Loucy (cell line): Measurements from ENCODE around the gene ASTN2.

ENCODE experiments used
- H2AFZ ChIP-seq: fragments of 200-600 bp; sonication (generic); 2 replicates; pipeline ENCODE4 v1.6.0; 2016; ENCODE audit warnings: antibody characterized with exemption, mild to moderate bottlenecking, low read length, moderate library complexity
- H3F3A ChIP-seq: fragments of 200-600 bp; 2 replicates; pipeline ENCODE4 v1.6.0; 2016; ENCODE audit warnings: antibody characterized with exemption, low read depth, mild to moderate bottlenecking
- H3K27me3 ChIP-seq: fragments of 200-600 bp; sonication (generic); 2 replicates; pipeline ENCODE4 v1.6.1; 2014; ENCODE audit warnings: low read length, mild to moderate bottlenecking; ENCODE audit not compliant: insufficient read depth, poor library complexity, severe bottlenecking
- H3K36me3 ChIP-seq: fragments of 200-600 bp; sonication (generic); 2 replicates; pipeline ENCODE4 v1.6.1; 2016; ENCODE audit warnings: low read length; ENCODE audit not compliant: insufficient read depth
- H3K4me1 ChIP-seq: fragments of 200-600 bp; sonication (generic); 2 replicates; pipeline ENCODE4 v1.5.1; 2014; ENCODE audit warnings: low read length, mild to moderate bottlenecking; ENCODE audit not compliant: insufficient read depth, poor library complexity, severe bottlenecking
- H3K4me2 ChIP-seq: fragments of 200-600 bp; sonication (generic); 2 replicates; pipeline ENCODE4 v1.6.0; 2014; ENCODE audit warnings: antibody characterized with exemption, low read length, low read depth, mild to moderate bottlenecking; ENCODE audit not compliant: poor library complexity, severe bottlenecking
- H3K4me3 ChIP-seq: fragments of 200-600 bp; sonication (generic); 2 replicates; pipeline ENCODE4 v1.5.1; 2014; ENCODE audit warnings: low read length, mild to moderate bottlenecking, mixed read lengths; ENCODE audit not compliant: poor library complexity, severe bottlenecking
- H3K79me2 ChIP-seq: fragments of 200-600 bp; sonication (generic); 2 replicates; pipeline ENCODE4 v1.6.1; 2014; ENCODE audit warnings: low read length; ENCODE audit not compliant: insufficient read depth
- H3K9ac ChIP-seq: fragments of 200-600 bp; sonication (generic); 2 replicates; pipeline ENCODE4 v1.6.0; 2014; ENCODE audit warnings: mild to moderate bottlenecking, low read depth, low read length, moderate library complexity; ENCODE audit not compliant: poor library complexity, severe bottlenecking
- H3K9me2 ChIP-seq: fragments of 200-600 bp; sonication (generic); replicated peaks from 2 replicates; pipeline ENCODE4 v1.6.1; 2016; ENCODE audit warnings: low read depth, low read length, mixed read lengths
- H3K9me3 ChIP-seq: fragments of 200-600 bp; sonication (generic); 2 replicates; pipeline ENCODE4 v1.6.1; 2014; ENCODE audit warnings: mild to moderate bottlenecking, antibody characterized with exemption, low read length, low read depth; ENCODE audit not compliant: insufficient read depth
- H4K20me1 ChIP-seq: fragments of 200-600 bp; sonication (generic); 2 replicates; pipeline ENCODE4 v1.6.0; 2014; ENCODE audit warnings: antibody characterized with exemption, low read length, mild to moderate bottlenecking; ENCODE audit not compliant: insufficient read depth, poor library complexity, severe bottlenecking
- EZH2phosphoT487 ChIP-seq: fragments of 200-600 bp; IDR thresholded peaks from 2 replicates; pipeline ENCODE4 v1.6.1; 2018; ENCODE audit warnings: antibody characterized with exemption, mild to moderate bottlenecking, moderate library complexity, borderline replicate concordance
- TF ChIP-seq, protein P1 (sequence below): fragments of 200-600 bp; sonication (generic); conservative IDR thresholded peaks from 2 replicates; pipeline ENCODE4 v1.5.1; 2014; ENCODE audit warnings: mild to moderate bottlenecking, antibody characterized with exemption, low read length

ASTN2 gene

DNA sequence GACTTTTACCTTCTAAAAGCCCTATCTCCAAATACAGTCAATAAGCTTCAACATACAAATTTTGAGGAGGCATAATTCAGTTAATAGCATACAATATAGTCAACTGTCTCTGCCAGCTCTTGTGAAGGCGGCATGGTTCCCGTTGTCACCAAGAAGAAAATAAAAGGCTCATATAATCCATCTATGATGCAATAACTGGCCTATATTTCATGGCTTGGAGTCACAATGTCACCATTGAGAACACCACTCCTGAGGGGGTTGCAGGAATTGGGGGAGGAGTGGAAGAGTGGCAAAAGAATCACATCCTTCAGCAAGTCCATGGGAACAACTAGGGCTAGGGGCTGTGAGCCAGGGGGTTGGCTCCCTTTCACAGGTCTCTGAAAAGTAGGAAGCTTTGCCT lies 16.0 kb upstream of the ASTN2 start:
- Histone ChIP-seq H3K4me3 (no peak overlapping the region), H3K9me3 (no peaks in the 10 kb centered on the region), H3K9me2 (no peaks in the 10 kb centered on the region; the same call in 1 of the 2 replicates), H3K79me2 (no peaks in the 10 kb centered on the region), H3K9ac (no peak overlapping the region), H2AFZ (no peak overlapping the region), H4K20me1 (no peaks in the 10 kb centered on the region), H3K4me1 (no peaks in the 10 kb centered on the region), H3K27me3 (no peaks in the 10 kb centered on the region), H3F3A (no peaks in the 10 kb centered on the region), H3K36me3 (no peaks in the 10 kb centered on the region), H3K4me2 (no peak overlapping the region)
- TF ChIP-seq, protein P1, sequence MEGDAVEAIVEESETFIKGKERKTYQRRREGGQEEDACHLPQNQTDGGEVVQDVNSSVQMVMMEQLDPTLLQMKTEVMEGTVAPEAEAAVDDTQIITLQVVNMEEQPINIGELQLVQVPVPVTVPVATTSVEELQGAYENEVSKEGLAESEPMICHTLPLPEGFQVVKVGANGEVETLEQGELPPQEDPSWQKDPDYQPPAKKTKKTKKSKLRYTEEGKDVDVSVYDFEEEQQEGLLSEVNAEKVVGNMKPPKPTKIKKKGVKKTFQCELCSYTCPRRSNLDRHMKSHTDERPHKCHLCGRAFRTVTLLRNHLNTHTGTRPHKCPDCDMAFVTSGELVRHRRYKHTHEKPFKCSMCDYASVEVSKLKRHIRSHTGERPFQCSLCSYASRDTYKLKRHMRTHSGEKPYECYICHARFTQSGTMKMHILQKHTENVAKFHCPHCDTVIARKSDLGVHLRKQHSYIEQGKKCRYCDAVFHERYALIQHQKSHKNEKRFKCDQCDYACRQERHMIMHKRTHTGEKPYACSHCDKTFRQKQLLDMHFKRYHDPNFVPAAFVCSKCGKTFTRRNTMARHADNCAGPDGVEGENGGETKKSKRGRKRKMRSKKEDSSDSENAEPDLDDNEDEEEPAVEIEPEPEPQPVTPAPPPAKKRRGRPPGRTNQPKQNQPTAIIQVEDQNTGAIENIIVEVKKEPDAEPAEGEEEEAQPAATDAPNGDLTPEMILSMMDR, result no peak
- TF ChIP-seq EZH2phosphoT487, result no peak

DNA sequence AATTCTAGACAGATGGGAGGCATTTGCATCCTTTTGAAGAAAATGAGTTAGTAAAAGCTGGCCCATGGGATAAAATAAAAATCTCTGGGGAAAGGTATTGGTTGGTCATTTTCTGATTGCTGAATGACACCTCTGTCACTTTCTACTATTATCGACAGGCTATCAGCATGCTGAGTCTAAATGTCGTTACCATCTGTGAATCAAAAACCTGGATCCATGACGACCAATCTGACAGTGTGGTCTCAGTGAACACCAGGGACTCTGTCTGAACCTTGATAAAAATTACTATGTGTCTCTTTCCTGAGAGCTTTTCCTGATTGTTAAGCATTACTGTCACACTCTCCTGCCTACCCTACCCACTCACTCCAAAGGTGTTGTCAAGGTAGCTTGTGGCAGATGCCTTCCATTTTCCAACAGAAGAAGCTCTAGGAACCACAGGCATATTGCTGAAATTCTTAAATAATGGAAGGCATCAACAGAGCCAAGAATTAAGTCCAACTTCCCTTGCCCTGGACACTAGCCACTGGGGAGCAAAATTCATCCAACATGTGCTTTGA lies 12.6 kb upstream of the ASTN2 start:
- H3K9me3 ChIP-seq, result no peaks in the 10 kb centered on the region
- H3F3A ChIP-seq, result no peaks in the 10 kb centered on the region
- no peaks in the 10 kb centered on the region for H3K27me3 ChIP-seq
- H3K36me3 ChIP-seq, result no peaks in the 10 kb centered on the region
- H3K79me2 ChIP-seq, result no peaks in the 10 kb centered on the region
- no peak overlapping the region for H3K9ac ChIP-seq
- TF ChIP-seq EZH2phosphoT487, result no peak
- TF ChIP-seq, protein P1, result no peak
- no peak overlapping the region for H3K4me2 ChIP-seq
- no peak overlapping the region for H3K4me3 ChIP-seq
- no peaks in the 10 kb centered on the region for H3K4me1 ChIP-seq
- H4K20me1 ChIP-seq, result no peaks in the 10 kb centered on the region
- H3K9me2 ChIP-seq, result no peaks in the 10 kb centered on the region
- no peak overlapping the region for H2AFZ ChIP-seq

DNA sequence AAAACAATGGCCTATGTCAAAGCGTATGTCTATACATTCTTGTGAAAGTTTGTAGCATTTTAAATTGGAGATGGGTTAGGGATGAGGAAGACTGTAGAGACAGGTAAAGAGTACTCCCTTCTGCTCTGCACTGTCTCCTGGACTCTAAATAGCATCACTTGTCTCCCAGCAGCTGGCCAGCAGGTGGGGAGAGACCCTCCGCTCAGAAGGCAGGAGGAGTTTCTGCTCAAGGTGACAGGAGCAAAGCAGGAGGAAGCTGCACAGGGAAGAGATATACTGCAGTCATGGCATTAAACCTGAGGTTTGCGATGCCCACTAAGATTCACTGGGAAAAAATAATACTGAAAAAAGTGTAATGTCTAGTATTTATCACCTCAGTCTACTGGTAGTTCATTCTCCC lies 10.7 kb upstream of the ASTN2 start:
- no peak overlapping the region for H2AFZ ChIP-seq
- H3K4me2 ChIP-seq, result no peak overlapping the region
- H3K4me1 ChIP-seq, result no peaks in the 10 kb centered on the region
- H4K20me1 ChIP-seq, result no peaks in the 10 kb centered on the region
- H3K36me3 ChIP-seq, result no peaks in the 10 kb centered on the region
- TF ChIP-seq, protein P1, result no peak
- no peak for TF ChIP-seq EZH2phosphoT487
- no peaks in the 10 kb centered on the region for H3K27me3 ChIP-seq
- no peak overlapping the region for H3K4me3 ChIP-seq
- H3K9me3 ChIP-seq, result no peaks in the 10 kb centered on the region
- H3K9ac ChIP-seq, result no peak overlapping the region
- no peaks in the 10 kb centered on the region for H3K79me2 ChIP-seq
- no peaks in the 10 kb centered on the region for H3K9me2 ChIP-seq
- no peaks in the 10 kb centered on the region for H3F3A ChIP-seq
